K562 (cell line): ENCODE results near the gene APBA2. TPM values are rescaled to one million over a fixed set of nuclear protein-coding genes. Genes with fewer than 3 reads are reported as not detected.

ENCODE experiments used
- ATAC-seq: fragments of 200-7000 bp; cut with Tn5 transposase; 3 replicates; pipeline ENCODE4 v1.9.1; 2020; ENCODE audit warnings: moderate library complexity
- BruUV-seq: library from RNA; stranded (reverse); fragments of 400-500 nt; replicated peaks from 2 replicates; lab custom pipeline; 2021; lab: Mats Ljungman, UMichigan
- CTCF ChIA-PET: fragments of 300-600 bp; formaldehyde crosslinking; extraction: SDS; loops from one replicate; lab custom pipeline; 2021; ENCODE audit warnings: low intra/inter-chr PET ratio; lab: Yijun Ruan, JAX
- POLR2A ChIA-PET: fragments of 300-600, 350-650 bp; sonication (Branson Sonifier 250); formaldehyde crosslinking; extraction: SDS; loops from one replicate; lab custom pipeline; 2021; ENCODE audit warnings: antibody characterized with exemption, inconsistent platforms; lab: Yijun Ruan, JAX
- DNase-seq, 4 experiments: peaks; one replicate each; pipeline versions ENCODE4 v3.0.0 to v3.0.0-alpha.2; 2011 to 2018; ENCODE audit warnings: low spot score in 3 of 4, mixed read lengths in 3 of 4; ENCODE audit errors: extremely low read depth in 1 of 4
- FAIRE-seq: peaks from 2 replicates; lab custom pipeline; 2011; peaks lifted over from hg19 to GRCh38; lab: Jason Lieb, UNC
- H2AFZ ChIP-seq: 2 replicates; pipeline ENCODE4 v1.6.0; 2011; ENCODE audit warnings: low read depth, low read length, control low read depth, inconsistent platforms
- H3K27ac ChIP-seq: fragments of 200-600 bp; 3 replicates; pipeline ENCODE4 v1.8.0; 2011; ENCODE audit warnings: low read depth, mild to moderate bottlenecking, control low read depth, inconsistent platforms, low read length, moderate library complexity, mixed read lengths; ENCODE audit errors: extremely low read depth
- H3K27me3 ChIP-seq, 2 experiments: fragments of 300-600 bp in 1 of 2; 2 replicates in 1 of 2; 3 replicates in 1 of 2; pipeline versions ENCODE4 v1.6.0 to v1.8.0; 2011; ENCODE audit warnings: inconsistent platforms in 2 of 2, low read length in 2 of 2, mild to moderate bottlenecking in 1 of 2, mixed read lengths in 1 of 2, moderate library complexity in 1 of 2; ENCODE audit not compliant: control insufficient read depth in 2 of 2, insufficient read depth in 2 of 2
- H3K36me3 ChIP-seq: fragments of 300-600 bp; 3 replicates; pipeline ENCODE4 v1.8.0; 2011; ENCODE audit warnings: mild to moderate bottlenecking, low read length, inconsistent platforms; ENCODE audit not compliant: control insufficient read depth, insufficient read depth
- H3K4me1 ChIP-seq, 2 experiments: fragments of 200-600 bp in 1 of 2; replicated peaks in 1 of 2; 2 replicates in 1 of 2; 3 replicates in 1 of 2; pipeline versions ENCODE4 v1.5.1 to v1.8.0; 2011; ENCODE audit warnings: inconsistent platforms in 2 of 2, low read length in 2 of 2, mild to moderate bottlenecking in 1 of 2, mixed read lengths in 1 of 2, moderate library complexity in 1 of 2; ENCODE audit not compliant: control insufficient read depth in 2 of 2, insufficient read depth in 2 of 2
- H3K4me2 ChIP-seq: 2 replicates; pipeline ENCODE4 v1.6.1; 2011; ENCODE audit warnings: low read length, control low read depth, inconsistent platforms, mixed read lengths; ENCODE audit not compliant: insufficient read depth
- H3K4me3 ChIP-seq: fragments of 200-600 bp; sonication (generic), shearing (Covaris generic); 2 replicates; pipeline ENCODE4 v1.5.1; 2016; ENCODE audit warnings: control low read depth, inconsistent platforms
- H3K79me2 ChIP-seq: fragments of 200-600 bp; 3 replicates; pipeline ENCODE4 v1.8.0; 2011; ENCODE audit warnings: low read length, inconsistent platforms; ENCODE audit not compliant: control insufficient read depth, insufficient read depth
- H3K9ac ChIP-seq, 2 experiments: 2 replicates each; pipeline versions ENCODE4 v1.6.0 to v1.6.1; 2011; ENCODE audit warnings: low read depth in 2 of 2, low read length in 2 of 2, control low read depth in 1 of 2, inconsistent platforms in 1 of 2, mild to moderate bottlenecking in 1 of 2, mixed read lengths in 1 of 2; ENCODE audit not compliant: insufficient read depth in 1 of 2
- H3K9me1 ChIP-seq: one replicate; pipeline ENCODE4 v1.6.0; 2011; ENCODE audit warnings: inconsistent platforms, mild to moderate bottlenecking, low read length, moderate library complexity; ENCODE audit not compliant: control insufficient read depth, insufficient read depth
- H3K9me3 ChIP-seq: replicated peaks from 2 replicates; pipeline ENCODE4 v1.5.1; 2011; ENCODE audit warnings: low read depth, low read length, inconsistent platforms; ENCODE audit not compliant: control insufficient read depth, insufficient read depth
- H4K20me1 ChIP-seq: replicated peaks from 2 replicates; pipeline ENCODE4 v1.6.1; 2011; ENCODE audit warnings: low read length, inconsistent platforms, mixed read lengths; ENCODE audit not compliant: control insufficient read depth, insufficient read depth
- MEIS2 ChIP-seq: fragments of 450-650 bp; IDR thresholded peaks from 2 replicates; pipeline ENCODE4 v1.6.1; 2014; ENCODE audit warnings: mild to moderate bottlenecking; ENCODE audit not compliant: partially characterized antibody
- NFIC ChIP-seq: fragments of 450-650 bp; IDR thresholded peaks from 2 replicates; pipeline ENCODE4 v1.6.1; 2017; ENCODE audit warnings: mild to moderate bottlenecking, inconsistent platforms
- TARDBP ChIP-seq: fragments of 450-650 bp; IDR thresholded peaks from 2 replicates; pipeline ENCODE4 v1.6.1; 2016
- ZEB2 ChIP-seq: fragments of 450-650 bp; IDR thresholded peaks from 2 replicates; pipeline ENCODE4 v1.6.1; 2016
- WGBS: fragments of 100-300 bp; shearing (Covaris generic); methylation state at CpG from one replicate; pipeline ENCODE4 v1.1.6; 2016; ENCODE audit warnings: low coverage, mixed read lengths; ENCODE audit not compliant: insufficient coverage; ENCODE audit errors: missing lambda C conversion rate; 5-methylcytosine and 5-hydroxymethylcytosine counted together
- in situ Hi-C: fragments of 300-500 bp; cut with MboI; formaldehyde crosslinking; loops from 4 replicates; pipeline ENCODE4 v1.15.0; 2018; ENCODE audit warnings: inconsistent platforms, mixed read lengths
- intact Hi-C: fragments of 100-400 bp; cut with micrococcal nuclease; formaldehyde crosslinking; loops from 2 replicates; pipeline ENCODE4 v1.14.2; 2022
- polyA plus RNA-seq, 8 experiments: library from polyadenylated mRNA; depleted of rRNA in 4 of 8; stranded (reverse) in 5 of 8; unstranded in 3 of 8; fragments of >200 nt; fragmentation: Nextera tagmentation in 2 of 8; fragmentation: Illumina TruSeq in 1 of 8; extraction: Ambion mirVana in 2 of 8; extraction: Trizol in 1 of 8; gene quantifications; 2 replicates each; pipeline versions ENCODE4 v1.2.1 to v1.2.3, GENCODE V29; 2011 to 2014; ENCODE audit warnings: inconsistent platforms in 1 of 8, missing spikeins in 1 of 8
- total RNA-seq, 7 experiments: library from RNA; depleted of rRNA in 6 of 7; stranded (reverse); fragments of >200 nt in 6 of 7; fragmentation: Illumina TruSeq in 2 of 7; extraction: Trizol in 2 of 7; gene quantifications; 2 replicates each; pipeline versions ENCODE4 v1.2.1 to v1.2.3, GENCODE V29; 2011 to 2021; ENCODE audit warnings: low replicate concordance in 1 of 7
- TF ChIP-seq, protein P1 (sequence below): fragments of 450-650 bp; IDR thresholded peaks from 2 replicates; pipeline ENCODE4 v1.6.1; 2016

The APBA2 gene
- total and polyA plus RNA-seq, 9 of the 15 experiments (the other 6 are each of a cell fraction or from before 2014, with no cell fraction given): 0.24 to 40.9 (median 25.2) TPM

DNA sequence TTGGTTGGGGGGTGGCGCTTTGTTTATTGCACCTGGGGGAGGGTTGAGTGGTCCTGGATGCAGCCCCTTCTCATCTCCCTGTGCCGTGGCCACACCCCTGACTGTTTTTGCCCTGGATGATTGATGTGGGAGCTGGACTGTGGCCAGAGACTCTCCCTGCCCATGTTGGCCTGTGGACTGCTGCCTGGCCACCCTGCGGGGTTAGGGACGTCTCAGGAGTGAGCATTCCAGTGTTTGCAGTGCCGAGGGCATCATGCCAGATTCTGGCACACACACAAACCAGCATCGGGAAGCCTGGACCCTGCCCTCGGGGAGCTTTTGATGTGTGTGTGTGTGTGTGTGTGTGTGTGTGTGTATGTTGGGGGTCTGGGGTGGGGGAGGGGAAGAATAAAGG lies 15.8 kb downstream of the APBA2 start:
- H3K4me3 ChIP-seq: no peak overlapping the region
- no peak overlapping the region for H2AFZ ChIP-seq
- no peaks in the 10 kb centered on the region for H3K27me3 ChIP-seq
- POLR2A ChIA-PET: no interaction called here
- H3K4me2 ChIP-seq: no peak overlapping the region
- H4K20me1 ChIP-seq: no peaks in the 10 kb centered on the region; the same call in 1 of the 2 replicates
- ATAC-seq (no peak), DNase-seq (no peak)
- in situ Hi-C loops: no loop called here
- H3K9me1 ChIP-seq: peaks cover 3% of the 10 kb centered on the region
- WGBS: 51% methylated on average over 6 of the region's 7 CpGs
- intact Hi-C loops: no loop called here
- H3K9me3 ChIP-seq: no peaks in the 10 kb centered on the region
- no peak overlapping the region for H3K27ac ChIP-seq
- peaks cover 93% of the 10 kb centered on the region for H3K79me2 ChIP-seq
- TF ChIP-seq MEIS2 (peak; percentile 72), TARDBP (no peak), NFIC (peak; percentile 79), ZEB2 (no peak)
- TF ChIP-seq, protein P1, sequence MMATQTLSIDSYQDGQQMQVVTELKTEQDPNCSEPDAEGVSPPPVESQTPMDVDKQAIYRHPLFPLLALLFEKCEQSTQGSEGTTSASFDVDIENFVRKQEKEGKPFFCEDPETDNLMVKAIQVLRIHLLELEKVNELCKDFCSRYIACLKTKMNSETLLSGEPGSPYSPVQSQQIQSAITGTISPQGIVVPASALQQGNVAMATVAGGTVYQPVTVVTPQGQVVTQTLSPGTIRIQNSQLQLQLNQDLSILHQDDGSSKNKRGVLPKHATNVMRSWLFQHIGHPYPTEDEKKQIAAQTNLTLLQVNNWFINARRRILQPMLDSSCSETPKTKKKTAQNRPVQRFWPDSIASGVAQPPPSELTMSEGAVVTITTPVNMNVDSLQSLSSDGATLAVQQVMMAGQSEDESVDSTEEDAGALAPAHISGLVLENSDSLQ: peak; percentile 74
- TF ChIP-seq, all 486 proteins: peak for 3
- FAIRE-seq: no peak
- no TSS peak for BruUV-seq
- H3K9ac ChIP-seq: no peak overlapping the region
- CTCF ChIA-PET: no interaction called here
- H3K36me3 ChIP-seq: no peaks in the 10 kb centered on the region; the same call in 2 of the 3 replicates
- H3K4me1 ChIP-seq: peaks cover 47 to 50% of the 10 kb centered on the region in 2 experiments
